Stimulated activated CD8-positive, alpha-beta memory T cell treated with anti-CD3 and anti-CD28 coated beads, Interleukin-4, amount 100 ng/mL, for 1 hour (primary cell): ENCODE data around the gene TUBAL3.

Source experiments
- DNase-seq, 2 donors: peaks; one replicate each; pipeline ENCODE4 v3.0.0-alpha.2; 2020; ENCODE audit warnings: low read depth in 2 of 2, low spot score in 1 of 2

Gene TUBAL3

GRCh38 chr10:5404208-5405041, at the start of gene TUBAL3:
Gene TUBAL3, minus strand, starts transcription at chr10:5404828. Its CDS starts 36 bp downstream, at chr10:5404792.
- DNase-seq: no peak

- no peak for DNase-seq
These were observed 49.3 kb upstream of the TUBAL3 start for GRCh38 chr10:5453749-5454489.

GRCh38 chr10:5450605-5451384, 46.2 kb upstream of the TUBAL3 start:
- DNase-seq: no peak

- DNase-seq: no peak
These were observed 45.2 kb upstream of the TUBAL3 start for GRCh38 chr10:5449823-5450222.

GRCh38 chr10:5449227-5449626, 44.6 kb upstream of the TUBAL3 start:
- DNase-seq: no peak

GRCh38 chr10:5448333-5449001, 43.8 kb upstream of the TUBAL3 start:
- DNase-seq: no peak

- DNase-seq: no peak
These were observed 43.0 kb upstream of the TUBAL3 start for GRCh38 chr10:5447611-5448071.

GRCh38 chr10:5447056-5447455, 42.4 kb upstream of the TUBAL3 start:
- no peak for DNase-seq

GRCh38 chr10:5446390-5446926, 41.8 kb upstream of the TUBAL3 start:
- DNase-seq: peak; percentile 16 to 59

- no peak for DNase-seq
These were observed 40.4 kb upstream of the TUBAL3 start for GRCh38 chr10:5445006-5445405.

- no peak for DNase-seq
These were observed 38.8 kb upstream of the TUBAL3 start for GRCh38 chr10:5443429-5443828.

GRCh38 chr10:5442990-5443370, 38.4 kb upstream of the TUBAL3 start:
- no peak for DNase-seq

GRCh38 chr10:5442065-5442989, 37.7 kb upstream of the TUBAL3 start:
- no peak for DNase-seq

GRCh38 chr10:5441106-5441505, 36.5 kb upstream of the TUBAL3 start:
- no peak for DNase-seq

GRCh38 chr10:5440206-5440605, 35.6 kb upstream of the TUBAL3 start:
- DNase-seq: no peak

GRCh38 chr10:5435328-5435727, 30.7 kb upstream of the TUBAL3 start:
- DNase-seq: no peak

GRCh38 chr10:5434017-5434753, 29.6 kb upstream of the TUBAL3 start:
- no peak for DNase-seq

- no peak for DNase-seq
These were observed 28.6 kb upstream of the TUBAL3 start for GRCh38 chr10:5433182-5433581.

GRCh38 chr10:5428133-5428532, 23.5 kb upstream of the TUBAL3 start:
- no peak for DNase-seq
